Activated naive CD4-positive, alpha-beta T cell treated with anti-CD3 and anti-CD28 coated beads, Interleukin-2, amount 50 U/mL, for 16 hours (primary cell): ENCODE results near the gene MLN.

ENCODE experiments used
- DNase-seq: peaks from one replicate; pipeline ENCODE4 v3.0.0-alpha.2; 2020

MLN gene

GRCh38 chr6:33803571-33804053 is at the start of gene MLN:
Gene MLN, minus strand, starts transcription at chr6:33804003. Its CDS starts 2,840 bp downstream, at chr6:33801163.
- DNase-seq = no peak

- no peak for DNase-seq
Measured at GRCh38 chr6:33853026-33853425, 49.2 kb upstream of the MLN start.

GRCh38 chr6:33851959-33852358 is 48.2 kb upstream of the MLN start:
- DNase-seq = no peak

- DNase-seq = no peak
Measured at GRCh38 chr6:33850869-33851541, 47.2 kb upstream of the MLN start.

- no peak for DNase-seq
Measured at GRCh38 chr6:33850296-33850695, 46.5 kb upstream of the MLN start.

GRCh38 chr6:33849500-33850075 is 45.8 kb upstream of the MLN start:
- DNase-seq = no peak

- no peak for DNase-seq
Measured at GRCh38 chr6:33848484-33848883, 44.7 kb upstream of the MLN start.

GRCh38 chr6:33847867-33848266 is 44.1 kb upstream of the MLN start:
- DNase-seq = no peak

GRCh38 chr6:33847078-33847477 is 43.3 kb upstream of the MLN start:
- no peak for DNase-seq

- no peak for DNase-seq
Measured at GRCh38 chr6:33846226-33846625, 42.4 kb upstream of the MLN start.

GRCh38 chr6:33845031-33845745 is 41.4 kb upstream of the MLN start:
- no peak for DNase-seq

GRCh38 chr6:33843131-33844121 is 39.6 kb upstream of the MLN start:
- DNase-seq = no peak

GRCh38 chr6:33841868-33842267 is 38.1 kb upstream of the MLN start:
- DNase-seq = no peak

- DNase-seq = no peak
Measured at GRCh38 chr6:33841070-33841469, 37.3 kb upstream of the MLN start.

GRCh38 chr6:33840048-33840926 is 36.5 kb upstream of the MLN start:
- peak; percentile 30 for DNase-seq

- DNase-seq = no peak
Measured at GRCh38 chr6:33839399-33840047, 35.7 kb upstream of the MLN start.

- no peak for DNase-seq
Measured at GRCh38 chr6:33838983-33839382, 35.2 kb upstream of the MLN start.

GRCh38 chr6:33837971-33838665 is 34.3 kb upstream of the MLN start:
- DNase-seq = no peak

- no peak for DNase-seq
Measured at GRCh38 chr6:33836806-33837469, 33.1 kb upstream of the MLN start.
